ENCODE data around the gene ABCB7. TPM values are rescaled to one million over a fixed set of nuclear protein-coding genes. Genes with fewer than 3 reads are reported as not detected.
A peak's percentile ranks its signal among the peaks of the same experiment; 100 is the strongest.
"Not testable (repeated sequence)": the region's sequence is repeated elsewhere in the genome, so short reads cannot be mapped to it uniquely, and the experiment has no call there.

ABCB7 gene
- 13.5 and 19.1 TPM in 2 replicates for total RNA-seq (2014; rRNA removed; shearing (Covaris generic))
- 15.1 and 21.0 TPM in 2 replicates for polyA plus RNA-seq (2015; cell fraction: cytosol; rRNA removed)
- 35.9 and 40.4 TPM in 2 replicates for polyA plus RNA-seq (2015; cell fraction: nucleus; rRNA removed)

- DNase-seq (ENCODE audit: low read depth) = peak; percentile 51
Observed at GRCh38 chrX:75155827-75156525, at the start of gene ABCB7. TSS of gene ABCB7 (minus strand) at chrX:75156283. CDS start at chrX:75156272, 11 bp downstream.

GRCh38 chrX:75188415-75189206 is 32.5 kb upstream of the ABCB7 start:
- DNase-seq (ENCODE audit: low read depth) = not testable (repeated sequence)

- peak; percentile 0 for DNase-seq (ENCODE audit: low read depth)
Observed at GRCh38 chrX:75181721-75182120, 25.6 kb upstream of the ABCB7 start.

- not testable (repeated sequence) for DNase-seq (ENCODE audit: low read depth)
Observed at GRCh38 chrX:75179536-75180293, 23.6 kb upstream of the ABCB7 start.

GRCh38 chrX:75172257-75172890 is 16.3 kb upstream of the ABCB7 start:
- not testable (repeated sequence) for DNase-seq (ENCODE audit: low read depth)

GRCh38 chrX:75158054-75158453 is 2.0 kb upstream of the ABCB7 start:
- no peak for DNase-seq (ENCODE audit: low read depth)

GRCh38 chrX:75156531-75156945 is 455 bp upstream of the ABCB7 start:
- DNase-seq (ENCODE audit: low read depth) = no peak

- peak; percentile 0 for DNase-seq (ENCODE audit: low read depth)
Observed at GRCh38 chrX:75155447-75155826, 646 bp downstream of the ABCB7 start.

- DNase-seq (ENCODE audit: low read depth) = no peak
Observed at GRCh38 chrX:75154871-75155270, 1.2 kb downstream of the ABCB7 start.

- no peak for DNase-seq (ENCODE audit: low read depth)
Observed at GRCh38 chrX:75151827-75152592, 4.1 kb downstream of the ABCB7 start.

- no peak for DNase-seq (ENCODE audit: low read depth)
Observed at GRCh38 chrX:75149654-75150053, 6.4 kb downstream of the ABCB7 start.

- DNase-seq (ENCODE audit: low read depth) = no peak
Observed at GRCh38 chrX:75132672-75133071, 23.4 kb downstream of the ABCB7 start.

GRCh38 chrX:75131973-75132627 is 24.0 kb downstream of the ABCB7 start:
- DNase-seq (ENCODE audit: low read depth) = no peak

- not testable (repeated sequence) for DNase-seq (ENCODE audit: low read depth)
Observed at GRCh38 chrX:75129069-75129468, 27.0 kb downstream of the ABCB7 start.

- no peak for DNase-seq (ENCODE audit: low read depth)
Observed at GRCh38 chrX:75118296-75118695, 37.8 kb downstream of the ABCB7 start.

- no peak for DNase-seq (ENCODE audit: low read depth)
Observed at GRCh38 chrX:75115707-75116413, 40.2 kb downstream of the ABCB7 start.

GRCh38 chrX:75114638-75115037 is 41.4 kb downstream of the ABCB7 start:
- DNase-seq (ENCODE audit: low read depth) = no peak

GRCh38 chrX:75113664-75114063 is 42.4 kb downstream of the ABCB7 start:
- no peak for DNase-seq (ENCODE audit: low read depth)

- no peak for DNase-seq (ENCODE audit: low read depth)
Observed at GRCh38 chrX:75107863-75108509, 48.1 kb downstream of the ABCB7 start.

Measured in HT1080 (cell line).